NOMO-1 (cell line): ENCODE measurements around the gene SLC51B.
"Not testable (repeated sequence)": the region's sequence is repeated elsewhere in the genome, so short reads cannot be mapped to it uniquely, and the experiment has no call there.

ENCODE experiments used
- DNase-seq, 2 experiments: peaks; one replicate each; lab custom pipeline; 2025; ENCODE audit not compliant: unreplicated experiment in 2 of 2; lab: John Stamatoyannopoulos, UW

SLC51B gene

GRCh38 chr15:65040461-65040860 is 4.7 kb upstream of the SLC51B start:
- no peak for DNase-seq

GRCh38 chr15:65041787-65042186 is 3.4 kb upstream of the SLC51B start:
- no peak for DNase-seq

GRCh38 chr15:65042776-65043327 is 2.3 kb upstream of the SLC51B start:
- DNase-seq: no peak

GRCh38 chr15:65044218-65044617 is 969 bp upstream of the SLC51B start:
- not testable (repeated sequence) for DNase-seq

- no peak for DNase-seq
Measured at GRCh38 chr15:65048241-65048640, 3.1 kb downstream of the SLC51B start.

GRCh38 chr15:65049418-65049840 is 4.2 kb downstream of the SLC51B start:
- peak; percentile 82 to 85 for DNase-seq

- DNase-seq: peak; percentile 21 to 60
Measured at GRCh38 chr15:65050270-65050669, 5.1 kb downstream of the SLC51B start.

GRCh38 chr15:65051266-65051665 is 6.1 kb downstream of the SLC51B start:
- DNase-seq: no peak

GRCh38 chr15:65052956-65053355 is 7.8 kb downstream of the SLC51B start:
- no peak for DNase-seq

- peak; percentile 37 to 60 for DNase-seq
Measured at GRCh38 chr15:65054333-65055200, 9.4 kb downstream of the SLC51B start.

- no peak for DNase-seq
Measured at GRCh38 chr15:65055201-65055870, 10.1 kb downstream of the SLC51B start.

GRCh38 chr15:65056106-65056505 is 10.9 kb downstream of the SLC51B start:
- DNase-seq: no peak

- DNase-seq: no peak
Measured at GRCh38 chr15:65056868-65057548, 11.8 kb downstream of the SLC51B start.

- DNase-seq: no peak
Measured at GRCh38 chr15:65057549-65057940, 12.4 kb downstream of the SLC51B start.

GRCh38 chr15:65058394-65059368 is 13.5 kb downstream of the SLC51B start:
- DNase-seq: no peak

- no peak for DNase-seq
Measured at GRCh38 chr15:65059369-65059750, 14.2 kb downstream of the SLC51B start.

GRCh38 chr15:65059931-65060596 is 14.9 kb downstream of the SLC51B start:
- DNase-seq: no peak

GRCh38 chr15:65060641-65061397 is 15.6 kb downstream of the SLC51B start:
- DNase-seq: no peak

- no peak for DNase-seq
Measured at GRCh38 chr15:65062061-65062460, 16.9 kb downstream of the SLC51B start.
